HG02938 (cell line): Measurements from ENCODE around the gene PRSS38.

Experiments used
- ATAC-seq: cut with Tn5 transposase; IDR thresholded peaks from one replicate; pipeline ENCODE4 v1.9.1; 2021; ENCODE audit warnings: mild to moderate bottlenecking, moderate library complexity; ENCODE audit not compliant: unreplicated experiment

Gene PRSS38

GRCh38 chr1:227884370-227885134, 69.1 kb downstream of the PRSS38 start:
- no peak for ATAC-seq

DNA sequence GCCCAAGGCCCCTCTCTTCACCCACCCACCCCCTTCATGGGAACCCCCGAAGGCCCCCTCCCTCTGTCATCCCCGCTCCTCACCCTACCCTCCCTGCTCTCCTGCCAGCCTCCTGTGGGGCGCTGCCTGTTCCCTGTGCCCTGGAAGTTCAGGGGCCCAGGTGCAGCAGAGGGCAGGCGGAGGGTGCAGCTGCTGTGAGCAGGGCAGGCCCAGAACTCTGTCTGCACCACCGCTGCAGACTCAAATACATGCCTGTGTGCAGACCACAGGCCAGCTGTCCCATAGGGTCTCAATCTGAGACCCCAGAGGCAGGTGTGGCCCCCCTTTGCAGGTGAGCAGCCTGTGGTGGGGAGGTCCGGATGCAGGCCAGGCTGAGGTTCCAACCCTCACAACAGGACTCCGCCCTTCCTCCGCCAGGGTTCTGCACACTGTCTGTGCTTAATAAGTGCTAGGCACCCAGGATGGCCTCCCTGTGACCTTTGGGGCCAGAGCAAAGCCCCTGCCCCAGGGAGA, 69.7 kb downstream of the PRSS38 start:
- no peak for ATAC-seq

- no peak for ATAC-seq
These were observed 70.4 kb downstream of the PRSS38 start for GRCh38 chr1:227885648-227886502.

- no peak for ATAC-seq
These were observed 71.1 kb downstream of the PRSS38 start for GRCh38 chr1:227886503-227886961.

- no peak for ATAC-seq
These were observed 71.7 kb downstream of the PRSS38 start for GRCh38 chr1:227886993-227887696.

GRCh38 chr1:227887697-227888403, 72.4 kb downstream of the PRSS38 start:
- no peak for ATAC-seq

DNA sequence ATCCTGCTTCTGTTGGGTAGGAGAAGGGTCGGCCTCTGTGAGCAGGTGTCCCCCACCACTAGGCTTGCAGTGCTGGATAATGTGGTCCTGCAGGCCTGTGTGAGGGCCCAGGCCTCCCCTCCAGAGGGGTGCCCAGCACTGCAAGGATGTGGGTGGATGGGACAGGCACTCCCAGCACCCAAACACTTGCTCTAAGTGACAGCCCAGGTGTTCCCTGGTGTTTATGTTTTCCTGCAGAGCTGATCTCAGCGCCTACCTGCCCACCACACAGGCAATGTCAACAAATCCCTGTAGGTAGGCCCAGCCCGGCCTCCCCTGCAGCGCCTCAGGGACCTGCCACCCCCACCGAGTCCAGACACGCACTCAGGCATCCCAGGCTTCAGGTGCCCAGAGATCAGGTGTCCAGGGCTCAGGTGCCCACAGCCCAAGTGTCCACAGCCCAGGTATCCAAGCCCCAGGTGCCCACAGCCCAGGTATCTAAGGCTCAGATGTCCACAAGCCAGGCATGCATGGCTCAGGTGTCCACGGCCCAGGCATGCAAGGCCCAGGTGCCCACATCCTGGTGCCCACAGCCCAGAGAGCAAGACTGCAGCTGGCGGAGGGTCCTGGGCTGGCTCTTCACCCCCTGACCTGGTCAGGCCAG, 73.0 kb downstream of the PRSS38 start:
- no peak for ATAC-seq

GRCh38 chr1:227889047-227889862, 73.8 kb downstream of the PRSS38 start:
- no peak for ATAC-seq

GRCh38 chr1:227889863-227890405, 74.5 kb downstream of the PRSS38 start:
- no peak for ATAC-seq

- no peak for ATAC-seq
These were observed 75.2 kb downstream of the PRSS38 start for GRCh38 chr1:227890451-227891222.

GRCh38 chr1:227891223-227891954, 75.9 kb downstream of the PRSS38 start:
- ATAC-seq = no peak

- ATAC-seq = no peak
These were observed 76.5 kb downstream of the PRSS38 start for GRCh38 chr1:227891955-227892488.

GRCh38 chr1:227892489-227893299, 77.2 kb downstream of the PRSS38 start:
- no peak for ATAC-seq

GRCh38 chr1:227893300-227893948, 77.9 kb downstream of the PRSS38 start:
- no peak for ATAC-seq

DNA sequence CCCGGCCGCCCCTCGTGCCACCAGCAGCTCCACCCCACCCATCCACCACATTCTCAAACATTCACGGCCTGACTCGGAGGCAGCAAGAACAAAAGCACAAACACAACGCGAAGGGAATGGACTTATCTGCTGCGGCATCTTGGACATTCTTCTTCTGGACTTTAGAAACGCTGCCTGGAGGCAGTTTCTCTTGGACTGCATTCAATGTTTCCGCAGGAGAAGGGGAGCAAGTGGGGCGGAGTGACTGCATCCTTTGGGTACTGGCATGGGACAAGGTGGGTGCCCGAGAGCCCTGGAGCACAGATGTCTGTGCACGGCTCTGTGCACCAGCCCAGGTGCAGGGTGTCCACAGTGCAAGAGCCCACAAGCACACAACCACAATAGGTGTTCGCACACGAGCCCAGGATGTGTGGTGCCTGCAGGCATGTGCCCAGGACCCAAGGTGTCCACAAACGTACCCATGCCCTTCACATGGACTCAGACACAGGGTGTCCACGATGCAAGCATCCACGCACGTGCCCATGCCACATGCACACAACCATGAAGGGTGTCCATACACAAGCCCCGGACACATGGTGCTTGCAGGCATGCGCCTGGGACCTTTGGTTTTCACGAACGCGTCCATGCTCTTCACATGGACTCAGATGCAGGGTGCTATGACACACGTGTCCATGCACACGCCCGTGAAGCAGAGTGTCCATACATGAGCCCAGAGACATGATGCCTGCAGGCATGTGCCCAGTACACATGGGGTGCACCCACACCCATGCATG, 78.7 kb downstream of the PRSS38 start:
- no peak for ATAC-seq
